ENCODE measurements around the gene NGEF.
A peak's percentile ranks its signal among the peaks of the same experiment; 100 is the strongest.
"Not testable (repeated sequence)": the region's sequence is repeated elsewhere in the genome, so short reads cannot be mapped to it uniquely, and the experiment has no call there.

NGEF gene

GRCh38 chr2:232920055-232920454 lies 93.0 kb downstream of the NGEF start:
- no peaks in the 10 kb centered on the region for H3K4me1 ChIP-seq (ENCODE audit: insufficient read depth, low read length)
- no peaks in the 10 kb centered on the region for H3K36me3 ChIP-seq (ENCODE audit: insufficient read depth, low read length)

GRCh38 chr2:232919141-232919540 lies 93.9 kb downstream of the NGEF start:
- H3K36me3 ChIP-seq (ENCODE audit: insufficient read depth, low read length) = no peaks in the 10 kb centered on the region
- H3K9me3 ChIP-seq (ENCODE audit: control insufficient read depth, insufficient read depth, low read length) = no peaks in the 10 kb centered on the region
- no peaks in the 10 kb centered on the region for H3K4me1 ChIP-seq (ENCODE audit: insufficient read depth, low read length)
- no peak overlapping the region for H3K9ac ChIP-seq (ENCODE audit: low read depth, low read length)

More at GRCh38 chr2:232920055-232920454, 93.0 kb downstream of the NGEF start:
- Histone ChIP-seq H3K9me3 (ENCODE audit: control insufficient read depth, insufficient read depth, low read length) (no peaks in the 10 kb centered on the region), H3K9ac (ENCODE audit: low read depth, low read length) (no peak overlapping the region)

DNA sequence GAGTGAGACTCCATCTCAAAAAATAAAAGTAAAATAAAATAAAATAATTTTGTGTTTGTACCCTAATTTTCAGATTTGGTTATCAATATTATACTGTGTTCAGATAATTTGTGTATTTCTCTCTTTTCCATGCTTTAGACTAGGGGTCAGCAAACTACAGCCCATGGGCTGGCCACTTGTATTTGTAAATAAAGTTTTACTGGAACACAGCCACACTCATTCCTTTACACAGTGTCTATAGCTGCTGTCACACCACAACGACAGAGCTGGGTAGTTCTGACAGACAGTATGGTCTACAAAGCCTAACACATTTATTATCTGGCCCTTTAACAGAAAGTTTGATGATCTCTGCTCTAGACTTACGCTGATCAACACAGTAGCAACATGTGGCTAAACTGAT lies 99.2 kb downstream of the NGEF start:
- Histone ChIP-seq H3K9ac (ENCODE audit: low read depth, low read length) (no peak overlapping the region), H3K9me3 (ENCODE audit: control insufficient read depth, insufficient read depth, low read length) (peaks cover 6% of the 10 kb centered on the region; the same call in 1 of the 2 replicates), H3K4me1 (ENCODE audit: insufficient read depth, low read length) (no peaks in the 10 kb centered on the region), H3K36me3 (ENCODE audit: insufficient read depth, low read length) (no peaks in the 10 kb centered on the region)

GRCh38 chr2:232911712-232912277 lies 101.3 kb downstream of the NGEF start:
- Histone ChIP-seq H3K36me3 (ENCODE audit: insufficient read depth, low read length) (no peaks in the 10 kb centered on the region), H3K4me1 (ENCODE audit: insufficient read depth, low read length) (no peaks in the 10 kb centered on the region), H3K9ac (ENCODE audit: low read depth, low read length) (no peak overlapping the region), H3K9me3 (ENCODE audit: control insufficient read depth, insufficient read depth, low read length) (peaks cover 6% of the 10 kb centered on the region; the same call in 1 of the 2 replicates)

DNA sequence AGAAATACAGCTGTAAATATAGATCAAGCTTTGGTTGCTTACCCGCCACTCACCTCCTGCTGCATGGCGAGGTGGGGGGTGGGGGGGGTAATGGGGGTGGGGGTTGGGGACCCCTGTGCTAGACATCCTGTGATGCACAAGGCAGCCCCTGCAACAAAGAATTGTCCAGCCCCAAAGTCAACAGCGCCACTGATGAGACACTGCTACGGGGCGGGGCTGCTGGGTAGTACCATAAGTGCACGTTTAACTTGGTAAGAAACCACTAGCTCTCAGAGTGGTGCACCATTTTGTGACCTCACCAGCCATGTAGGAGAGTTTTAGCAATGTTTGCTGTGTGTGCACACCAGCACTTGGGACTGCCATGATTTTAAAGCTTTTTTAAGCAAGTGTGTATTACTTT lies 102.7 kb downstream of the NGEF start:
- no peak overlapping the region for H3K9ac ChIP-seq (ENCODE audit: low read depth, low read length)
- H3K36me3 ChIP-seq (ENCODE audit: insufficient read depth, low read length) = no peaks in the 10 kb centered on the region
- H3K4me1 ChIP-seq (ENCODE audit: insufficient read depth, low read length) = no peaks in the 10 kb centered on the region
- H3K9me3 ChIP-seq (ENCODE audit: control insufficient read depth, insufficient read depth, low read length) = peaks cover 6% of the 10 kb centered on the region; the same call in 1 of the 2 replicates

DNA sequence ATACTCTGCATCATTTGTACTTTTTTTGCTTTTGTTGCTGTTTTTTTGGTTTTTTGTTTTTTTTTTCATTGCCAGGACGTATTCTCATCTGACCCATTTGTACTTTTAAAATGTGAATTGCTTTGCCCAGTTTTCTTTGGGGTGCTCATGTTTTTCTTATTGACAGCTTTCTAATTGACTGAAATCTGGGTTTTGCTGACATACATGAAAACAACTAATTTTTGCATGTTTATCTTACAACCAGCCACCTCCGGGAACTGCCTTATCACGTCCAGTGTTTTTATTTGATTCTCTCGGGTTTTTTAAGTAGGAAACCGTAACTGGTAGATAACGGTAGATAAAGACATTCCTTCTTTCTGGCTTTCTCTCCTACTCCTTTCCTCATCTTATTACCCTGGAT lies 104.4 kb downstream of the NGEF start:
- Histone ChIP-seq H3K9ac (ENCODE audit: low read depth, low read length) (no peak overlapping the region), H3K36me3 (ENCODE audit: insufficient read depth, low read length) (no peaks in the 10 kb centered on the region), H3K9me3 (ENCODE audit: control insufficient read depth, insufficient read depth, low read length) (peaks cover 6% of the 10 kb centered on the region; the same call in 1 of the 2 replicates), H3K4me1 (ENCODE audit: insufficient read depth, low read length) (no peaks in the 10 kb centered on the region)

GRCh38 chr2:232907718-232908085 lies 105.4 kb downstream of the NGEF start:
- not testable (repeated sequence) for H3K9me3 ChIP-seq (ENCODE audit: control insufficient read depth, insufficient read depth, low read length); H3K4me1 ChIP-seq (ENCODE audit: insufficient read depth, low read length); H3K9ac ChIP-seq (ENCODE audit: low read depth, low read length); H3K36me3 ChIP-seq (ENCODE audit: insufficient read depth, low read length)

DNA sequence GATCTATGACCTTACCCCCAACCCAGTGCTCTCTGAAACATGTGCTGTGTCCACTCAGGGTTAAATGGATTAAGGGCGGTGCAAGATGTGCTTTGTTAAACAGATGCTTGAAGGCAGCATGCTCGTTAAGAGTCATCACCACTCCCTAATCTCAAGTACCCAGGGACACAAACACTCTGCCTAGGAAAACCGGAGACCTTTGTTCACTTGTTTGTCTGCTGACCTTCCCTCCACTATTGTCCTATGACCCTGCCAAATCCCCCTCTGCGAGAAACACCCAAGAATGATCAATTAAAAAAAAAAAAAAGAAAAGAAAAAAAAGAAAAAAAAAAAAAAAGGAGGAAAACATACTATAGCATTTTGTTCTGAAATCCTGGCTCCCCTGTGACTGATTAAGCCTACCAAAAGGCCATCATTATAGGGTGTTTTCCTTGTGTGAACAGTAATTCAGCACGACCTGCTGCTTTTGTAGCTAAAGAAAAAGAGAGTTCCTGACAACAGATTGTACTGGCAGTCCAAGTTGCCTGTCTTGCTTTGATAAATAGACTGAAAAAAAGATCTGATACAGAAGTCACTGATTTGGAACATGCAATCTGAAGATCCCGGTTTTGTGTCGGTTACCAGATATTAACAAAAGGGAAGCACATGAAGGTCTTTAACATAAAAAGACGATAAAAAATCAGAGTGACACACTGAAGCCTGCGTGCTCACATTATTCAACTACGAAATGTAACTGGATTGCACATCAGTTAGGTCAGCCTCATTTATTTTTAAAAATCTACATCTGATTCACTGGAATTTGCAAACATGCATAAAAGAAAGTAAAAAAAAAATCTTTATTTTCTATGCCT lies 106.0 kb downstream of the NGEF start:
- H3K9me3 ChIP-seq (ENCODE audit: control insufficient read depth, insufficient read depth, low read length); H3K9ac ChIP-seq (ENCODE audit: low read depth, low read length); H3K36me3 ChIP-seq (ENCODE audit: insufficient read depth, low read length); H3K4me1 ChIP-seq (ENCODE audit: insufficient read depth, low read length): not testable (repeated sequence)

- peaks cover 14% of the 10 kb centered on the region for H3K4me1 ChIP-seq (ENCODE audit: insufficient read depth, low read length)
- H3K9ac ChIP-seq (ENCODE audit: low read depth, low read length) = no peak overlapping the region
- no peaks in the 10 kb centered on the region for H3K36me3 ChIP-seq (ENCODE audit: insufficient read depth, low read length)
- H3K9me3 ChIP-seq (ENCODE audit: control insufficient read depth, insufficient read depth, low read length) = no peaks in the 10 kb centered on the region
These were observed 109.1 kb downstream of the NGEF start for GRCh38 chr2:232903989-232904388.

- Histone ChIP-seq H3K4me1 (ENCODE audit: insufficient read depth, low read length) (peaks cover 14% of the 10 kb centered on the region), H3K9me3 (ENCODE audit: control insufficient read depth, insufficient read depth, low read length) (no peaks in the 10 kb centered on the region), H3K9ac (ENCODE audit: low read depth, low read length) (peak overlapping the region; percentile 37; the same call in 1 of the 2 replicates), H3K36me3 (ENCODE audit: insufficient read depth, low read length) (no peaks in the 10 kb centered on the region)
These were observed 111.1 kb downstream of the NGEF start for GRCh38 chr2:232901736-232902578.

DNA sequence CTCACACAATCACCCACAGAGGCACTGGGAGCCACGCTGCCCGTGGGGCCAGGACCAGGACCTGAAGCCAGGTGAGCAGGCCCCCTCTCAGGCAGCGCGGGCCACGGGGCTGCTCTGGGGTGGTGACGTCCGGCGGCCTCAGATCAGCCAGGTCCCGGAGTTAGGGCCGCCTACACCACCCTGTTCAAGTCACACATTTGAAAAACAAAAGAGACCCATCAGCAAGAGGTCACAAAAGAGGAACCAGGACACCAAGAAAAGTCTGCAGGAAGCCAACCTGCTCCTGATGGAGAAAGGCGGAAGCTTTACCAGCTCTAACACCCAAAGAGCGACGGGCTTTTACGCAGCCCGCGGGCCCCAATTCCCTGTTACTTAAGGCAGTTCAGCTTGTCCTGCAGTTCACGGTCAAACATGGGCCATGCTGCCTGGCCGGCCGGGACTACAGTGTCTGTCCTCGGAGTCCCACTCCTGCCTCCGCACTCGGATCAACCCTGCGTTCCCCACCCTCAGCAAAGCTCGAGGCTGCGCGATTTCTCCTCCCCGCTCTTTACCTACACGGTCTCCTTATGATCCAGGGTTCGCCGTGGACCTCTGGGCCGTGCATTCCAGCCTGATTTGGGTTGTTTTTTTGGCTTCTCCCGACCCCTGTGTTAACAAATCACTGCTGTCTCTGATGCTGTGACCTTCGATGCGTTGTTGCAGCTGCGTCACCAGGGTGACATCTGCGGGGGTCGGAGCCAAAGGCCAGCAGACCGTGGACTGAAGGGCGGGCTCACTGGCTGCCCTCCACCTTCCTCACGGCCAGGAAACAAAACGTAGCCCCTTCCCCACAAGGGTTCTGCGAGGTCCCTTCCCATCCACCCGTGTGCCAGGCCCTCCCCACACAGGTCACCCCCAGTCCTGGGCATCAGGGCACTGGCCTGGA lies 112.0 kb downstream of the NGEF start:
- no peaks in the 10 kb centered on the region for H3K36me3 ChIP-seq (ENCODE audit: insufficient read depth, low read length)
- H3K9ac ChIP-seq (ENCODE audit: low read depth, low read length) = peak overlapping the region; percentile 37; the same call in 1 of the 2 replicates
- no peaks in the 10 kb centered on the region for H3K9me3 ChIP-seq (ENCODE audit: control insufficient read depth, insufficient read depth, low read length)
- H3K4me1 ChIP-seq (ENCODE audit: insufficient read depth, low read length) = peaks cover 14% of the 10 kb centered on the region

GRCh38 chr2:232898592-232899543 lies 114.2 kb downstream of the NGEF start:
- H3K36me3 ChIP-seq (ENCODE audit: insufficient read depth, low read length) = no peaks in the 10 kb centered on the region
- H3K9ac ChIP-seq (ENCODE audit: low read depth, low read length) = no peak overlapping the region
- H3K4me1 ChIP-seq (ENCODE audit: insufficient read depth, low read length) = peaks cover 14% of the 10 kb centered on the region
- no peaks in the 10 kb centered on the region for H3K9me3 ChIP-seq (ENCODE audit: control insufficient read depth, insufficient read depth, low read length)
